ENCODE results near the gene PDE7B. TPM values are rescaled to one million over a fixed set of nuclear protein-coding genes. Genes with fewer than 3 reads are reported as not detected.

PDE7B gene
- total RNA-seq, 1 donor = 1.7 TPM

DNA sequence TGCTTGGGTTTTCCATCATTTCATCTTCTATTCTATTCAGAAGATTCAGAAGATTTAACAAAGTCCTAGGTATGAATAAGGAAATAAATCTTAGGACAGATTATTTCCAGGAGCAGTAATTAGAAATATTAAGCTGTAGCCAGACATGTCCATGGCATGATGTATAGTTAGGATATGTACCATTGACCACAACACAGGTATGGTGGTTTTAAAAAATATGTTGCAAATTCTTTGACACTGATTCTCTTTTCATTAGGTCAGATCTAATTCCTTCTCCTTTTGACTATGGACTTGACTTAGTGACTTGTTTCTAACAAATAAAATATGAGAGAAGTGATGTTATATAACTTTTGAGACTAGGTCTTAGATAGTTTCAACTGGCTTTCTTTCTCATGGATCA is 23.5 kb upstream of the PDE7B start:
- TF ChIP-seq, protein P1, sequence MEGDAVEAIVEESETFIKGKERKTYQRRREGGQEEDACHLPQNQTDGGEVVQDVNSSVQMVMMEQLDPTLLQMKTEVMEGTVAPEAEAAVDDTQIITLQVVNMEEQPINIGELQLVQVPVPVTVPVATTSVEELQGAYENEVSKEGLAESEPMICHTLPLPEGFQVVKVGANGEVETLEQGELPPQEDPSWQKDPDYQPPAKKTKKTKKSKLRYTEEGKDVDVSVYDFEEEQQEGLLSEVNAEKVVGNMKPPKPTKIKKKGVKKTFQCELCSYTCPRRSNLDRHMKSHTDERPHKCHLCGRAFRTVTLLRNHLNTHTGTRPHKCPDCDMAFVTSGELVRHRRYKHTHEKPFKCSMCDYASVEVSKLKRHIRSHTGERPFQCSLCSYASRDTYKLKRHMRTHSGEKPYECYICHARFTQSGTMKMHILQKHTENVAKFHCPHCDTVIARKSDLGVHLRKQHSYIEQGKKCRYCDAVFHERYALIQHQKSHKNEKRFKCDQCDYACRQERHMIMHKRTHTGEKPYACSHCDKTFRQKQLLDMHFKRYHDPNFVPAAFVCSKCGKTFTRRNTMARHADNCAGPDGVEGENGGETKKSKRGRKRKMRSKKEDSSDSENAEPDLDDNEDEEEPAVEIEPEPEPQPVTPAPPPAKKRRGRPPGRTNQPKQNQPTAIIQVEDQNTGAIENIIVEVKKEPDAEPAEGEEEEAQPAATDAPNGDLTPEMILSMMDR (IDR thresholded peaks at IDR 0.05; ENCODE audit: insufficient read depth, low read depth, low read length) = no peak
- no peak overlapping the region for H3K4me3 ChIP-seq (ENCODE audit: low read depth, low read length)
- DNase-seq (ENCODE audit: low read depth) = no peak

DNA sequence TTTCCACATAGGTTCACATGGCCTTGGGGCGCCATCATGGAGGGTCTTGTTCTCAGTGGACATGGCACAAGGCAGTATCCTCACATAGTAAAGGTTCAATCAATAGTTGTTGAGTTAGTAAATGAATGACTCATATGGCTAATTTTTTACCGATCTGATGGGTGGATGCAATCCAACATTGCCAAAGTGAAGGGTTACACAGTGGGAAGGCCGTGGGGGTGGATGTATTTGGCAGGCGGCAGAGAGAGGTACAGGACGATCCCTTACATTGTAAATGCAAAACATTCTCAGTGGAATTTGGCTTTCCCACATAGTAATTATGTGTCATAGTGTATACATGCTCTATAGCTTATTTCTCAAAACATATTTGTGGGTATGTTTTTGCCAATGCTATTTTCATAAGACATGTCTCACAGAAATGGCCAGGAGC is 21.0 kb upstream of the PDE7B start:
- peak; percentile 63 for DNase-seq (ENCODE audit: low read depth)
- TF ChIP-seq, protein P1 (IDR thresholded peaks at IDR 0.05; ENCODE audit: insufficient read depth, low read depth, low read length) = no peak
- no peak overlapping the region for H3K4me3 ChIP-seq (ENCODE audit: low read depth, low read length)

DNA sequence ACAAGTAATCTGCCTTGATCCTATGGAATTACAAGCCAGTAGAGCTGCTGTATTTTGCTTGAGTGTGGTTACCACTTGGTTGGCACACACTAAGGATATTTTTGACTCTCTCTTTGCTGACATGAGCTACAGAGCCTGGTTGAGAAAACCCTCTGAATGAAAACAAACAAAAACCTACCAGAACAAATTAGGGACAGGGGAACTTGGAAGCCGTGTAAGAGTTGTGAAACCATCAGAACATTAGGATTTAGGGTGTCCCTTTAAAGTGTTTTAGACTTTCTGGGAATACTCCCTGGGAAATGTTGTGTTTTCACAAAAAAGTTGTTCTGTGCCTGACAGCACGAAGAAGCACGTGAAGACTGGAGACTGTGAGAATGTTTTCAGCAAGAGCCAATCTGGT is 20.5 kb upstream of the PDE7B start:
- no peak overlapping the region for H3K4me3 ChIP-seq (ENCODE audit: low read depth, low read length)
- TF ChIP-seq, protein P1 (IDR thresholded peaks at IDR 0.05; ENCODE audit: insufficient read depth, low read depth, low read length) = no peak
- DNase-seq (ENCODE audit: low read depth) = peak; percentile 56

DNA sequence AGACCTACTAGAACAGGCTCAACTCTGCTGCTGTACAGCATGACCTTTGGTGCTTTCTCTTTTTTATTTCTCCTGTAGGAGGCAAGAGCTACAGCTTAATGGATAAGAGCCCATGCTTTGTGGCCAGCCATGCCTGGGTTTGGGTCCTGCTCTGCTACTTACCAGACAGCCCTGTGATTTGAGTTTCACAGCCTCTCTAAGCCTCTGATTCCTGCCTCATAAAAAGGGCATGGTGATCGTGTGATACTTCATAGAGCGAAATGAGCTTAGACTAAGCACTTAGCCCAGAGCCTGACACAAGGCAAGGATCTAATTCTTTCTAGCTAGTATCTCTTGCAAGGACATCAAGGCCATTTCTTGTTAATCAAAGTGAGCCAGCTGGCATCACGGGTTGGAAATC is 19.3 kb upstream of the PDE7B start:
- TF ChIP-seq, protein P1 (IDR thresholded peaks at IDR 0.05; ENCODE audit: insufficient read depth, low read depth, low read length) = no peak
- peak; percentile 44 for DNase-seq (ENCODE audit: low read depth)
- no peak overlapping the region for H3K4me3 ChIP-seq (ENCODE audit: low read depth, low read length)

DNA sequence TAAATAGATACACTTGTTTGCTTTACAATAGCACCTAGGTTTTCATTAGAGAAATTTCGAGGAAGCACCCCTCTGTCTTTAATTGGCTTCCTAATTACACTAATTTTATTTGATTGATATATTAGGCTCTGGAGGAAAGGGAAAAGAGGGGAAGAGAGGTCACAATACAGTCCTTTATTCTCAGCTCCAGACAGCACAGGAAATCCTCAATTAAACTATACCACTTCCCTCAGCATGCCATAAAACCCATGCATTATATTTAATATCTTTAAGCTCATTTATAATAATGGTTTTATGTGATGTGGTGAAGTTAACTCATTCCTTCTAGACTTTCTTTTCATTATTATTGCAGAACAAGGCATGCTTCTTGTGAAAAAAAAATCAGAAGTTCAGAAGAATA is 17.7 kb upstream of the PDE7B start:
- TF ChIP-seq, protein P1 (IDR thresholded peaks at IDR 0.05; ENCODE audit: insufficient read depth, low read depth, low read length) = no peak
- no peak for DNase-seq (ENCODE audit: low read depth)
- H3K4me3 ChIP-seq (ENCODE audit: low read depth, low read length) = no peak overlapping the region

DNA sequence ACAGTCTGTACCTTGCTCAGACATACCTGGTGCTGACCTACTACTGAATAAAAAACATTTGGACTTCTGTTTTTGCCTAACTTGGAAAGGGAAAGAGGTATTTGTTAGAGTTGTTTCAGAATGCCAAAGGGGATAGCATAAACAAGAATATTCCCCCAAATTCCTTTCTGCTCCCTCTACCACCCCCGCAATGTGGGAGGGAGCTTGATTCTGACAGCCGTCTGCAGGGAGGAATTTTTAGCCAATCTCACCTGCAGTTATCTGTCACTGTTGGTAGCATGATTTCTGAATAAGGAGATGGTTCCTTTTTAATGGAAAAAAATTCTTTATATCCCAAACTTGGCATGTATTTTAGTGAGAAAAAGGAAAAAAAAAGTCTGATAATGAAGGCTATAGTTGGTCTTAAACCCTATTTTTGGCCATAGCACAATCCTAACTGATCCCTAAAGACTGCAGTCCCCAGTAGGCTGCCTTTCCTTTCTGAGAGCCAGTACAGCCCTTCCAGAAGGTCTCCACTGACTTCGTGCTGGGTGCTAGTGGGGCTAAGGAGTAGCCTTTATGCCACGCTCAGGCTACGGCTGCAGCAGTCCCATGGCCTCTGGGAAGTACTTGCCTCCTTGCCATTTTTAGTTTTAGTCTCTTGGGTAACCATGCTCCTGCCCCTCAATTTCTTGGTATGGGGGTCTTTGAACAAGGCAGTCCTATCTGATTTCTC is 13.6 kb upstream of the PDE7B start:
- no peak for DNase-seq (ENCODE audit: low read depth)
- TF ChIP-seq, protein P1 (IDR thresholded peaks at IDR 0.05; ENCODE audit: insufficient read depth, low read depth, low read length) = no peak
- no peak overlapping the region for H3K4me3 ChIP-seq (ENCODE audit: low read depth, low read length)

DNA sequence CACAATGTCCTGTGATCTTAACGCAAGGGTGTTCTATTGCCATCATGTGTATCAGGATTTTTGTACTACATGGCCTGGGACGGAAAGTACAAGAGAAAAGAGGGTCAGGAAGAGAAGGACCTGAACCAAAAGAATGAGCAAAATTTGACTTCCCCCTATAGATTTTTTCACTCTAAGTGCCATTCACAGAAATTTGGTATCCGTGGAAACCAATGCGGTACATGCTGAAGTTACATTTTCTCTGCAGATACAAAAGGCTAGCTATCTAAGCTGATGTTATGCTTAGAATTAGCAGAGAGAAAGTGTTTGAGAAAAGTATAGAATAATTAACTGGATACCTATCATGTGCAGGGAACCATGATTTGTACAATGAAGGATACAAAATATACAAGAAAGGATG is 12.4 kb upstream of the PDE7B start:
- no peak overlapping the region for H3K4me3 ChIP-seq (ENCODE audit: low read depth, low read length)
- TF ChIP-seq, protein P1 (IDR thresholded peaks at IDR 0.05; ENCODE audit: insufficient read depth, low read depth, low read length) = no peak
- DNase-seq (ENCODE audit: low read depth) = no peak

All from fibroblast of villous mesenchyme (primary cell).